HT-29 (cell line): ENCODE data around the gene POLDIP3. TPM values are rescaled to one million over a fixed set of nuclear protein-coding genes. Genes with fewer than 3 reads are reported as not detected.
"Not testable (repeated sequence)": the region's sequence is repeated elsewhere in the genome, so short reads cannot be mapped to it uniquely, and the experiment has no call there.

Source experiments
- DNase-seq: peaks from one replicate; pipeline ENCODE4 v3.0.0-alpha.2; 2015; ENCODE audit warnings: low spot score
- small RNA-seq: library from RNA; depleted of rRNA; stranded (forward); fragments of <200 nt; gene quantifications from one replicate; pipeline ENCODE3, GENCODE V24; 2014
- total RNA-seq: library from RNA; depleted of rRNA; stranded (reverse); fragments of >200 nt; shearing (Covaris generic); gene quantifications from 2 replicates; pipeline ENCODE4 v1.2.3, GENCODE V29; 2014; rRNA removed

The POLDIP3 gene
- total RNA-seq, 1 experiment from 2014 or later, result 33.7 TPM

- no peak for DNase-seq
Observed at GRCh38 chr22:42560381-42560780, 54.3 kb downstream of the POLDIP3 start.

DNA sequence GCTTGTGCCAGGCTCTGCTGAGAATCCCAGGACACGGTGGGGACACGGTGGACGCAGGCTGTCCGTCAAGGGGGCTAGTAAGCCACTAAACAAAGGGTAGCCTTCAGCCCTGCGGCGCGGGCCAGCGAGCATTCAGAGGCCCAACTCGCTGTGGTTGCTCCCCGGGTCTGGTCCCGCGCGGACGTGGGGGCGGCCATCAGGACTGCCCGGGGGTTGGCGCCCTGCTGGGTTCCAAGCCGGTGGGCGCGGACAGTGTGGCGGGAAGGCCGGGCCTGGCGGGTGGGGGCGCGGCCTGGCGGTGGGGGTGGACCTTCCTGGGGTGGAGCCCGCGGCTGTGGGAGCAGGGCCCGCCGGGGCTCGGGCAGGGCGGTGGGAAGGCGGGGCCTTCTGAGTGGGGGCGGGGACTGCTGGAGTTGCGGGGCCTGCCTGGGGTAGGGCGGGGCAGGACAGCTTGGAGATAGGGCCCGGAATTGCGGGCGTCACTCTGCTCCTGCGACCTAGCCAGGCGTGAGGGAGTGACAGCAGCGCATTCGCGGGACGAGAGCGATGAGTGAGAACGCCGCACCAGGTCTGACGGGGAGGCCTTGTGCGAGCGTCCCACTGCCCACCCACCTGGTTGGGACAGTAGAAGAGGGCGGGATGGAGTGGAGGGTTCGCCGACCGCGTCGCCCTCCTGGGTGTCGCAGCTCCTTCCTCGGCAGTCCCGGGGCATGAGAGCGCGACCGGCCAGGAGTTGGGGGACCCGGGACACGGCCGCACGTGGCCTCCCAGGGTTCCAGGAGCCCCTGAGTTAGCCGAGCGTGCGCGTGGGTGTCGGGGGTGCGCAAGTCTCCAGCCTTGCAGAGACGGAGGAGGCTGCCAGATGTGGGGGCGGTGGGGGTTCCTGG is 61.0 kb downstream of the POLDIP3 start, which contains the start of gene SERHL2:
TSS of gene SERHL2 (plus strand) at position 482 of the 887 bp plus-strand sequence. CDS start at position 547, 65 bp downstream.
- no peak for DNase-seq

GRCh38 chr22:42552294-42552647 is 62.4 kb downstream of the POLDIP3 start:
- not testable (repeated sequence) for DNase-seq

GRCh38 chr22:42549331-42550060 is 65.2 kb downstream of the POLDIP3 start:
- DNase-seq, result no peak

DNA sequence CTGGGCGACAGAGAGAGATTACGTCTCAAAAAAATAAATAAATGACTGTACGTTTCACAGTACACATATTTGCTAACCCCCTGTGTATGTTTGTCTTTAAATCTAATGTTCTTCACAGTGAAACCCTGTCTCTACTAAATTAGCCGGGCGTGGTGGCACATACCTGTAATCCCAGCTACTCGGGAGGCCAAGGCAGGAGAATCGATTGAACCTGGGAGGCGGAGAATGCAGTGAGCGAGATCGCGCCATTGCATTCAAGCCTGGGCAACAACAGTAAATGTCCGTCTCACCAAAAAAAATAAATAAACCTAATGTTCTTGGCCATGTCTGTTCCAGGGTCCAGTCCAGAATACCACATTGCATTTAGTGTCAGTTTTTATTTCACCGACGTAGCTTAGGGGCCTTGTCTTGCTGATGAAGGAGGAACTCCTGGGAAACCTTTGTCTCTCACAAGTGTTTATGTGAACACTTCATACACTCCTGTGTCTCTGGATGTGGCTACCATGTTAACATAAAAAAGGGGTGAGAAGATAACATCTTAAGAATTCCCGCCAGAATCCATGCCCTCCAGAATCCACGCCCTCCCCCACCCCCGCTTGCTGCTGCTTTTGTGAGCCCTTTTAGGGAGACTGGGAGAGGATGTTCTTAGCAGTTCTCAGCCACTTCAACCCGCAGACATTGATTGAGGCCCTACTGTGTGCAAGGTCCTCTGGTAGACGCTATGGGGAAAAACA is 65.9 kb downstream of the POLDIP3 start:
- no peak for DNase-seq

DNA sequence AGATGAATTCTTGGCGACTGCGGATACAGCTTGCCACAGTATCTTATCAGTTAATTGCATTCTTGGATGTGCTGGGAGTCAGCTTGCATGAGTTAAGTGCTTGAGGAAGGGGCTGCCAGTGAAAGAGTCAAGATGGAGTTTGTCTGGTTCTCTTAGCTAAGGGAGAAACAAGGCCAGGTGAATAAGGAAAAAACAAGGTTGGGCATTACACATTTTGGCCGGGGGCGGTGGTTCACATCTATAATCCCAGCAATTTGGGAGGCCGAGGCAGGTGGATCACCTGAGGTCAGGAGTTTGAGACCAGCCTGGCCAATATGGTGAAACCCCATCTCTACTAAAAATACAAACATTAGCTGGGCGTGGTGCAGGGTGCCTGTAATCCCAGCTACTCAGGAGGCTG is 66.6 kb downstream of the POLDIP3 start:
- DNase-seq, result not testable (repeated sequence)

DNA sequence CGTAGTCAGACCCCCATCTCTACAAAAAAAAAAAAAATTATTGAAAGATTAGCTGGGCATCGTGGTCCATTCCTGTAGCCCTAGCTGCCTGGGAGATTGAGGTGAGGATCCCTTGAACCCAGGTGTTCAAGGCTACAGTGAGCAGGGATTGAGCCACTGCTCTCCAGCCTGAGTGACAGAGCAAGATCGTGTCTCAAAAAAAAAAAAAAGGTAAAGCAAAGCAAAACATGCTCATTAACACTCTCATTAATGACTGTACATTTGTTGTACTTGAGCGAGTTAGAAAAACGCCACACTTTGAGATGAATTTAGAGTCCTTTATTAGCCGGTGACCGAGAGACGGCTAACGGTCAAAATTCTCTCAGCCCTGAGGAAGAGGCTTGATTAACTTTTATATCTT is 67.1 kb downstream of the POLDIP3 start:
- no peak for DNase-seq

GRCh38 chr22:42544686-42545085 is 70.0 kb downstream of the POLDIP3 start:
- DNase-seq, result no peak

GRCh38 chr22:42539236-42539771 is 75.4 kb downstream of the POLDIP3 start:
- not testable (repeated sequence) for DNase-seq

- not testable (repeated sequence) for DNase-seq
Observed at GRCh38 chr22:42537199-42537831, 77.4 kb downstream of the POLDIP3 start.

DNA sequence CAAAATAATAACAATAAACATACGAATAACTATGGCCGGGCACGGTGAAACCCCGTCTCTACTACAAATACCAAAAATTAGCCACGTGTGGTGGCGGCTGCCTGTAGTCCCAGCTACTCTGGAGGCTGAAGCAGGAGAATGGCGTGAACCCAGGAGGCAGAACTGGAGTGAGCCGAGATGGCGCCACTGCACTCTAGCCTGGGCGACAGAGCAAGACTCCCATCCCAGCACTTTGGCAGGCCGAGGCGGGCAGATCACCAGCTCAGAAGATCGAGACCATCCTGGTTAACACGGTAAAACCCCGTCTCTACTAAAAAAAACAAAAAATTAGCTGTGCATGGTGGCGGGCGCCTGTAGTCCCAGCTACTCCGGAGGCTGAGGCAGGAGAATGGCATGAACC is 78.0 kb downstream of the POLDIP3 start:
- not testable (repeated sequence) for DNase-seq

- no peak for DNase-seq
Observed at GRCh38 chr22:42536166-42536565, 78.5 kb downstream of the POLDIP3 start.

DNA sequence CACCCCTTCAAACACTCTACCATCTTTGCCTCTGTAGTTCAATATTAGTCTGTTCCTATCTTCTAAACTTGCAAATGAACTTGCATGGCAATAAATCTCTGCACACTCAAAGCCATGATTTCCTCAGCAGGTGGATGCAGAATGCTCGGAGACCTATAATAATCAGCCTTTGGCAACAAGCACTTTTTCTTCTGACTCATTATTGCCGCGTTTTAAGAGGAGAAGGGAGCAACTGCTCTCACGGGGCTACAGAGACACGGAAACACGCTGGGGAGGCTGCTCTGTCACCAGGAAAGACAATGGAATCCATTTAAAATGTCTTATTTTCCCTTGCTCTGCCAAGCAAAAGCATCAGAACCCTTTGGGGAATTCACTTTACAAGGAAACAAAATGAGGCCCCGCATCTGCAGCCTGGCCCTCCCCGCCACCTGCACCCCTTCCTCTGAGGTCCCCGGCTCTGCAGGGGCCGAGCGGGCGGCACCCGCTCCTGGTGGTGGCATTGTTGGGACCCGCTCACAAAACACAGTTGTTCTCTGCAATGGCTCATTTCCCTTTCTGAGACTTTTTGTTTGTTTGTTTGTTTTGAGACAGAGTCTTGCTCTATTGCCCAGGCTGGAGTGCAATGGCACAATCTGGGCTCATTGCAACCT is 79.5 kb downstream of the POLDIP3 start:
- DNase-seq, result not testable (repeated sequence)

Small RNAs within 50 kb of the gene (small RNA-seq; reads per million reads assigned to genes)
- gene RN7SKP80 (2.9 reads per million, percentile 74 among the genes with 10 or more reads in this experiment), gene RNU6-513P (not detected)

Other genes starting within 250 kb of the POLDIP3 start
- not detected in 2 replicates for gene NFAM1, start 182.5 kb downstream of the POLDIP3 start, total RNA-seq
- 38.6 and 40.2 TPM in 2 replicates for gene RRP7A, start 95.1 kb downstream of the POLDIP3 start, total RNA-seq
- not detected in 2 replicates for gene SERHL2, start 60.9 kb downstream of the POLDIP3 start, total RNA-seq
- gene ATP5MGL, start 25.7 kb upstream of the POLDIP3 start, total RNA-seq, result not detected in 2 replicates
- 80.5 and 87.8 TPM in 2 replicates for gene CYB5R3, start 34.5 kb upstream of the POLDIP3 start, total RNA-seq
- 36.6 and 49.2 TPM in 2 replicates for gene A4GALT, start 106.0 kb upstream of the POLDIP3 start, total RNA-seq
- 6.8 and 7.7 TPM in 2 replicates for gene ARFGAP3, start 242.4 kb upstream of the POLDIP3 start, total RNA-seq